ENCODE results near the gene TRIM54.

The TRIM54 gene

GRCh38 chr2:27245116-27245515 lies 37.1 kb upstream of the TRIM54 start:
- no peak overlapping the region for H3K4me3 ChIP-seq (replicated peaks; ENCODE audit: low read depth, low read length)
- no peak for DNase-seq (ENCODE audit: extremely low read depth, insufficient read length)
- peaks cover 35% of the 10 kb centered on the region for H3K36me3 ChIP-seq (ENCODE audit: control insufficient read depth, insufficient read depth, low read length)
- no peaks in the 10 kb centered on the region for H3K27me3 ChIP-seq (replicated peaks; ENCODE audit: control insufficient read depth, insufficient read depth, low read length)
- no peak for TF ChIP-seq CTCF (IDR thresholded peaks at IDR 0.05; ENCODE audit: insufficient read depth, low read length, poor library complexity, severe bottlenecking)

GRCh38 chr2:27245626-27246025 lies 36.6 kb upstream of the TRIM54 start:
- no peaks in the 10 kb centered on the region; the same call in 1 of the 2 replicates for H3K27me3 ChIP-seq (replicated peaks; ENCODE audit: control insufficient read depth, insufficient read depth, low read length)
- no peak for TF ChIP-seq CTCF (IDR thresholded peaks at IDR 0.05; ENCODE audit: insufficient read depth, low read length, poor library complexity, severe bottlenecking)
- H3K36me3 ChIP-seq (ENCODE audit: control insufficient read depth, insufficient read depth, low read length): peaks cover 30% of the 10 kb centered on the region
- no peak overlapping the region for H3K4me3 ChIP-seq (replicated peaks; ENCODE audit: low read depth, low read length)
- DNase-seq (ENCODE audit: extremely low read depth, insufficient read length): no peak

- DNase-seq (ENCODE audit: extremely low read depth, insufficient read length): no peak
- no peak overlapping the region for H3K4me3 ChIP-seq (replicated peaks; ENCODE audit: low read depth, low read length)
- H3K27me3 ChIP-seq (replicated peaks; ENCODE audit: control insufficient read depth, insufficient read depth, low read length): no peaks in the 10 kb centered on the region; the same call in 1 of the 2 replicates
- no peak for TF ChIP-seq CTCF (IDR thresholded peaks at IDR 0.05; ENCODE audit: insufficient read depth, low read length, poor library complexity, severe bottlenecking)
- peaks cover 8% of the 10 kb centered on the region for H3K36me3 ChIP-seq (ENCODE audit: control insufficient read depth, insufficient read depth, low read length)
Measured at GRCh38 chr2:27247893-27248292, 34.3 kb upstream of the TRIM54 start.

GRCh38 chr2:27249159-27249890 lies 32.9 kb upstream of the TRIM54 start:
- TF ChIP-seq CTCF (IDR thresholded peaks at IDR 0.05; ENCODE audit: insufficient read depth, low read length, poor library complexity, severe bottlenecking): no peak
- no peak for DNase-seq (ENCODE audit: extremely low read depth, insufficient read length)
- Histone ChIP-seq H3K4me3 (replicated peaks; ENCODE audit: low read depth, low read length) (no peak overlapping the region), H3K36me3 (ENCODE audit: control insufficient read depth, insufficient read depth, low read length) (no peaks in the 10 kb centered on the region; the same call in 1 of the 2 replicates), H3K27me3 (replicated peaks; ENCODE audit: control insufficient read depth, insufficient read depth, low read length) (peaks cover 2% of the 10 kb centered on the region)

- Histone ChIP-seq H3K36me3 (ENCODE audit: control insufficient read depth, insufficient read depth, low read length) (no peaks in the 10 kb centered on the region; the same call in 1 of the 2 replicates), H3K27me3 (replicated peaks; ENCODE audit: control insufficient read depth, insufficient read depth, low read length) (peaks cover 2% of the 10 kb centered on the region), H3K4me3 (replicated peaks; ENCODE audit: low read depth, low read length) (no peak overlapping the region)
- DNase-seq (ENCODE audit: extremely low read depth, insufficient read length): peak; percentile 61
- TF ChIP-seq CTCF (IDR thresholded peaks at IDR 0.05; ENCODE audit: insufficient read depth, low read length, poor library complexity, severe bottlenecking): peak; percentile 93
Measured at GRCh38 chr2:27249891-27250651, 32.2 kb upstream of the TRIM54 start.

Data from GM06990 (cell line).